ENCODE data around the gene DPP10.

Gene DPP10

DNA sequence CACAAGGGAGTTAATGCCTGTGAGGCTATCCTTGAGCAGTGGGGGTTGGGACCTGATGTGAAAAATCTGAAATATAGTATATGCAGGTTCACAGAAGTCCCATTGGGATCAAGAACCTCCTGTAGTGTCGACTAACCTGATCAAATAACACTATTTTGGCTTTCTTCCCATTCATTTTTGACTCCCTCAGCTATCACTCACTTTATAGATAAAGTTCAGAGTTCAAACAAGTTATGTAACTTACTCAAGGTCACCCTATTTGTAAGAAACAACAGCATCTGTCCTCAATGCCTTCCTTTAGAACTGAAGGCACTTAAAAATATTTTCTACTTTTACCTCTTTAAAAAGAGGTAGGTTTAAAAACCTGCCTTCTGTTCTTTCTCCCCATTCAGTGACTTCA is 341.6 kb downstream of the DPP10 start:
- Histone ChIP-seq H3K9ac (ENCODE audit: low read depth, low read length, poor library complexity, severe bottlenecking) (no peak overlapping the region), H3K9me2 (replicated peaks; ENCODE audit: low read depth, low read length) (no peaks in the 10 kb centered on the region), H3K36me3 (ENCODE audit: insufficient read depth, low read length) (no peaks in the 10 kb centered on the region), H3K4me3 (ENCODE audit: low read length, poor library complexity, severe bottlenecking) (no peak overlapping the region), H4K20me1 (ENCODE audit: insufficient read depth, low read length, poor library complexity, severe bottlenecking) (no peaks in the 10 kb centered on the region), H3K79me2 (ENCODE audit: insufficient read depth, low read length) (no peaks in the 10 kb centered on the region), H3F3A (ENCODE audit: low read depth) (no peaks in the 10 kb centered on the region), H3K4me2 (ENCODE audit: low read depth, low read length, poor library complexity, severe bottlenecking) (no peak overlapping the region), H3K4me1 (ENCODE audit: insufficient read depth, low read length, poor library complexity, severe bottlenecking) (no peaks in the 10 kb centered on the region), H3K27me3 (ENCODE audit: insufficient read depth, low read length, poor library complexity, severe bottlenecking) (no peaks in the 10 kb centered on the region), H2AFZ (ENCODE audit: low read length) (no peak overlapping the region), H3K9me3 (ENCODE audit: insufficient read depth, low read depth, low read length) (no peaks in the 10 kb centered on the region)
- no peak for TF ChIP-seq CTCF (conservative IDR thresholded peaks at IDR 0.05; ENCODE audit: low read length)

GRCh38 chr2:114784890-114785583 is 342.6 kb downstream of the DPP10 start:
- no peaks in the 10 kb centered on the region for H3K9me2 ChIP-seq (replicated peaks; ENCODE audit: low read depth, low read length)
- TF ChIP-seq CTCF (conservative IDR thresholded peaks at IDR 0.05; ENCODE audit: low read length), result no peak
- no peak for TF ChIP-seq EZH2phosphoT487 (IDR thresholded peaks at IDR 0.05; ENCODE audit: borderline replicate concordance)
- H3K4me1 ChIP-seq (ENCODE audit: insufficient read depth, low read length, poor library complexity, severe bottlenecking), result no peaks in the 10 kb centered on the region
- H3F3A ChIP-seq (ENCODE audit: low read depth), result no peaks in the 10 kb centered on the region
- H3K9me3 ChIP-seq (ENCODE audit: insufficient read depth, low read depth, low read length), result no peaks in the 10 kb centered on the region
- H4K20me1 ChIP-seq (ENCODE audit: insufficient read depth, low read length, poor library complexity, severe bottlenecking), result no peaks in the 10 kb centered on the region
- H3K36me3 ChIP-seq (ENCODE audit: insufficient read depth, low read length), result no peaks in the 10 kb centered on the region
- no peaks in the 10 kb centered on the region for H3K79me2 ChIP-seq (ENCODE audit: insufficient read depth, low read length)
- H3K4me3 ChIP-seq (ENCODE audit: low read length, poor library complexity, severe bottlenecking), result no peak overlapping the region
- H2AFZ ChIP-seq (ENCODE audit: low read length), result no peak overlapping the region
- no peak overlapping the region for H3K4me2 ChIP-seq (ENCODE audit: low read depth, low read length, poor library complexity, severe bottlenecking)
- no peaks in the 10 kb centered on the region for H3K27me3 ChIP-seq (ENCODE audit: insufficient read depth, low read length, poor library complexity, severe bottlenecking)
- H3K9ac ChIP-seq (ENCODE audit: low read depth, low read length, poor library complexity, severe bottlenecking), result no peak overlapping the region

- no peak for TF ChIP-seq EZH2phosphoT487 (IDR thresholded peaks at IDR 0.05; ENCODE audit: borderline replicate concordance)
- TF ChIP-seq CTCF (conservative IDR thresholded peaks at IDR 0.05; ENCODE audit: low read length), result no peak
- H3K36me3 ChIP-seq (ENCODE audit: insufficient read depth, low read length), result no peaks in the 10 kb centered on the region
- no peaks in the 10 kb centered on the region for H4K20me1 ChIP-seq (ENCODE audit: insufficient read depth, low read length, poor library complexity, severe bottlenecking)
- H3K27me3 ChIP-seq (ENCODE audit: insufficient read depth, low read length, poor library complexity, severe bottlenecking), result no peaks in the 10 kb centered on the region
- H3K9me3 ChIP-seq (ENCODE audit: insufficient read depth, low read depth, low read length), result no peaks in the 10 kb centered on the region
- no peak overlapping the region for H3K4me2 ChIP-seq (ENCODE audit: low read depth, low read length, poor library complexity, severe bottlenecking)
- H3K79me2 ChIP-seq (ENCODE audit: insufficient read depth, low read length), result no peaks in the 10 kb centered on the region
- no peaks in the 10 kb centered on the region for H3F3A ChIP-seq (ENCODE audit: low read depth)
- H3K4me1 ChIP-seq (ENCODE audit: insufficient read depth, low read length, poor library complexity, severe bottlenecking), result no peaks in the 10 kb centered on the region
- no peak overlapping the region for H2AFZ ChIP-seq (ENCODE audit: low read length)
- no peak overlapping the region for H3K9ac ChIP-seq (ENCODE audit: low read depth, low read length, poor library complexity, severe bottlenecking)
- no peak overlapping the region for H3K4me3 ChIP-seq (ENCODE audit: low read length, poor library complexity, severe bottlenecking)
- H3K9me2 ChIP-seq (replicated peaks; ENCODE audit: low read depth, low read length), result no peaks in the 10 kb centered on the region
These were observed 344.5 kb downstream of the DPP10 start for GRCh38 chr2:114786901-114787300.
